HUES48 (cell line): ENCODE data around the gene DPP10.
"Not testable (repeated sequence)": the region's sequence is repeated elsewhere in the genome, so short reads cannot be mapped to it uniquely, and the experiment has no call there.

ENCODE experiments used
- H3K27ac ChIP-seq: one replicate; pipeline ENCODE4 v1.7.0; 2013; ENCODE audit warnings: low read depth, low read length, inconsistent platforms
- H3K27me3 ChIP-seq: 2 replicates; pipeline ENCODE4 v1.6.1; 2013; ENCODE audit warnings: mild to moderate bottlenecking, low read length; ENCODE audit not compliant: control insufficient read depth, insufficient read depth
- H3K36me3 ChIP-seq: 2 replicates; pipeline ENCODE4 v1.6.1; 2013; ENCODE audit warnings: low read length; ENCODE audit not compliant: control insufficient read depth, insufficient read depth
- H3K4me1 ChIP-seq: 2 replicates; pipeline ENCODE4 v1.6.1; 2013; ENCODE audit warnings: mild to moderate bottlenecking, low read length; ENCODE audit not compliant: control insufficient read depth, insufficient read depth
- H3K4me3 ChIP-seq: 2 replicates; pipeline ENCODE4 v1.5.1; 2013; ENCODE audit warnings: mild to moderate bottlenecking, low read depth, low read length
- H3K9ac ChIP-seq: 2 replicates; pipeline ENCODE4 v1.6.1; 2013; ENCODE audit warnings: mild to moderate bottlenecking, low read depth, low read length, moderate library complexity
- H3K9me3 ChIP-seq: 2 replicates; pipeline ENCODE4 v1.6.1; 2013; ENCODE audit warnings: low read length; ENCODE audit not compliant: control insufficient read depth, insufficient read depth

Gene DPP10

GRCh38 chr2:115070002-115070401 is 627.6 kb downstream of the DPP10 start:
- Histone ChIP-seq H3K27ac (no peak overlapping the region), H3K4me3 (no peak overlapping the region), H3K4me1 (no peaks in the 10 kb centered on the region), H3K9ac (no peak overlapping the region), H3K36me3 (no peaks in the 10 kb centered on the region), H3K27me3 (no peaks in the 10 kb centered on the region), H3K9me3 (no peaks in the 10 kb centered on the region)

- Histone ChIP-seq H3K36me3 (no peaks in the 10 kb centered on the region), H3K4me3 (no peak overlapping the region), H3K27me3 (no peaks in the 10 kb centered on the region), H3K4me1 (no peaks in the 10 kb centered on the region), H3K9ac (no peak overlapping the region), H3K9me3 (no peaks in the 10 kb centered on the region), H3K27ac (no peak overlapping the region)
These were observed 629.1 kb downstream of the DPP10 start for GRCh38 chr2:115071534-115071933.

- Histone ChIP-seq H3K4me1 (no peaks in the 10 kb centered on the region), H3K9ac (no peak overlapping the region), H3K4me3 (no peak overlapping the region), H3K27me3 (no peaks in the 10 kb centered on the region), H3K36me3 (no peaks in the 10 kb centered on the region), H3K9me3 (no peaks in the 10 kb centered on the region), H3K27ac (no peak overlapping the region)
These were observed 633.4 kb downstream of the DPP10 start for GRCh38 chr2:115075800-115076199.

GRCh38 chr2:115077626-115078025 is 635.2 kb downstream of the DPP10 start:
- no peak overlapping the region for H3K27ac ChIP-seq
- no peak overlapping the region for H3K4me3 ChIP-seq
- no peak overlapping the region for H3K9ac ChIP-seq
- H3K4me1 ChIP-seq = no peaks in the 10 kb centered on the region
- H3K36me3 ChIP-seq = no peaks in the 10 kb centered on the region
- H3K27me3 ChIP-seq = no peaks in the 10 kb centered on the region
- H3K9me3 ChIP-seq = no peaks in the 10 kb centered on the region

GRCh38 chr2:115083225-115083624 is 640.8 kb downstream of the DPP10 start:
- peaks cover 15% of the 10 kb centered on the region; the same call in 1 of the 2 replicates for H3K4me1 ChIP-seq
- H3K9me3 ChIP-seq = 0 out of 2 replicates have a peak, but pooled peaks cover 9% of the 10 kb centered on the region
- no peak overlapping the region for H3K4me3 ChIP-seq
- no peak overlapping the region for H3K9ac ChIP-seq
- H3K27ac ChIP-seq = no peak overlapping the region
- H3K36me3 ChIP-seq = no peaks in the 10 kb centered on the region
- no peaks in the 10 kb centered on the region for H3K27me3 ChIP-seq

- Histone ChIP-seq H3K9ac (no peak overlapping the region), H3K4me1 (peaks cover 15% of the 10 kb centered on the region; the same call in 1 of the 2 replicates), H3K27ac (no peak overlapping the region), H3K4me3 (no peak overlapping the region), H3K9me3 (peaks cover 11% of the 10 kb centered on the region; the same call in 1 of the 2 replicates), H3K27me3 (no peaks in the 10 kb centered on the region), H3K36me3 (no peaks in the 10 kb centered on the region)
These were observed 641.3 kb downstream of the DPP10 start for GRCh38 chr2:115083711-115084110.

GRCh38 chr2:115084446-115084845 is 642.0 kb downstream of the DPP10 start:
- peaks cover 18% of the 10 kb centered on the region for H3K9me3 ChIP-seq

GRCh38 chr2:115086051-115086620 is 643.7 kb downstream of the DPP10 start:
- H3K9ac ChIP-seq, H3K4me3 ChIP-seq, H3K27me3 ChIP-seq, H3K36me3 ChIP-seq: not testable (repeated sequence)
- Histone ChIP-seq H3K9me3 (peaks cover 35% of the 10 kb centered on the region), H3K4me1 (peaks cover 15% of the 10 kb centered on the region; the same call in 1 of the 2 replicates), H3K27ac (peak overlapping the region; percentile 77)

More at GRCh38 chr2:115084446-115084845, 642.0 kb downstream of the DPP10 start:
- H3K27me3 ChIP-seq = no peaks in the 10 kb centered on the region
- H3K4me1 ChIP-seq = peaks cover 15% of the 10 kb centered on the region; the same call in 1 of the 2 replicates
- H3K36me3 ChIP-seq = no peaks in the 10 kb centered on the region
- H3K4me3 ChIP-seq = no peak overlapping the region
- no peak overlapping the region for H3K9ac ChIP-seq
- H3K27ac ChIP-seq = no peak overlapping the region

- no peaks in the 10 kb centered on the region for H3K27me3 ChIP-seq
- H3K4me1 ChIP-seq = no peaks in the 10 kb centered on the region
- peaks cover 22% of the 10 kb centered on the region for H3K9me3 ChIP-seq
These were observed 652.0 kb downstream of the DPP10 start for GRCh38 chr2:115094441-115094840.

GRCh38 chr2:115105966-115106365 is 663.5 kb downstream of the DPP10 start:
- no peaks in the 10 kb centered on the region for H3K4me1 ChIP-seq
- H3K9ac ChIP-seq = no peak overlapping the region
- H3K27ac ChIP-seq = no peak overlapping the region
- H3K36me3 ChIP-seq = no peaks in the 10 kb centered on the region
- H3K4me3 ChIP-seq = no peak overlapping the region
- no peaks in the 10 kb centered on the region for H3K27me3 ChIP-seq
- no peaks in the 10 kb centered on the region for H3K9me3 ChIP-seq

More at GRCh38 chr2:115094441-115094840, 652.0 kb downstream of the DPP10 start:
- Histone ChIP-seq H3K9ac (no peak overlapping the region), H3K4me3 (no peak overlapping the region), H3K36me3 (no peaks in the 10 kb centered on the region), H3K27ac (no peak overlapping the region)

GRCh38 chr2:115115135-115115534 is 672.7 kb downstream of the DPP10 start:
- Histone ChIP-seq H3K9me3 (no peaks in the 10 kb centered on the region; the same call in 1 of the 2 replicates), H3K27me3 (no peaks in the 10 kb centered on the region), H3K9ac (no peak overlapping the region; the same call in 1 of the 2 replicates), H3K4me1 (peaks cover 14% of the 10 kb centered on the region; the same call in 1 of the 2 replicates), H3K36me3 (no peaks in the 10 kb centered on the region), H3K4me3 (no peak overlapping the region), H3K27ac (no peak overlapping the region)
